Bronchial epithelial cell (primary cell): ENCODE measurements around the gene SLC36A3. TPM values are rescaled to one million over a fixed set of nuclear protein-coding genes. Genes with fewer than 3 reads are reported as not detected.
A peak's percentile ranks its signal among the peaks of the same experiment; 100 is the strongest.

Experiments
- DNase-seq: peaks from one replicate; pipeline ENCODE4 v3.0.0-alpha.2; 2010; ENCODE audit warnings: low read depth
- FAIRE-seq: peaks from 2 replicates; lab custom pipeline; 2011; peaks lifted over from hg19 to GRCh38; lab: Jason Lieb, UNC
- H3K27me3 ChIP-seq: 2 replicates; pipeline ENCODE4 v1.5.1; 2011; ENCODE audit warnings: low read length; ENCODE audit not compliant: control insufficient read depth, insufficient read depth
- H3K36me3 ChIP-seq: 2 replicates; pipeline ENCODE4 v1.5.1; 2011; ENCODE audit warnings: low read length; ENCODE audit not compliant: control insufficient read depth, insufficient read depth
- H3K4me3 ChIP-seq: 2 replicates; pipeline ENCODE4 v1.5.1; 2011; ENCODE audit warnings: mild to moderate bottlenecking, low read depth, low read length, control low read depth
- CTCF ChIP-seq: IDR thresholded peaks from 2 replicates; pipeline ENCODE4 v1.5.1; 2011; ENCODE audit warnings: mild to moderate bottlenecking, moderate library complexity, low read length, control low read depth, inconsistent platforms; ENCODE audit not compliant: insufficient read depth, severe bottlenecking
- total RNA-seq: library from RNA; depleted of rRNA; stranded (reverse); fragments of >200 nt; gene quantifications from 2 replicates; pipeline ENCODE4 v1.2.1, GENCODE V29; 2014

The SLC36A3 gene
- total RNA-seq, 1 donor from 2014 or later = not detected

- FAIRE-seq = peak; percentile 68
- Histone ChIP-seq H3K27me3 (no peaks in the 10 kb centered on the region), H3K4me3 (no peak overlapping the region), H3K36me3 (no peaks in the 10 kb centered on the region)
- no peak for DNase-seq
- no peak for TF ChIP-seq CTCF
Measured at GRCh38 chr5:151281001-151281639, 22.4 kb downstream of the SLC36A3 start.

DNA sequence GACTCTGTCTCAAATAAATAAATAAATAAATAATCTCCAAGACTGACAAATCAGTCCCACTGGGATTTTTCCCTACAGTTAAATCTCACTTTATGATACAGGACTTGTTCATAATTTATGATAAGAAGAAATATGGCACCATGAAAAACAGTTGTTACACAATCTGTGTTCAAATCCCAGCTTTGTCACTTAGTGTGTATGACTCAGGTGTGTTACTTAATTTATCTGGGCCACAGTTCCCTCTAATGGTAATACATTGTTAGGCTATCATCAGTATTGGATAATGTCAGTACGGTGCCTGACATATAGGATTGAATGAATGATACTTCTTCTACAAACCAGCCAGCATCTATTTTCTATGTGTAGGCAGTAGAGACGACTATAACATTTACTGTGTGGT is 23.1 kb downstream of the SLC36A3 start:
- H3K27me3 ChIP-seq = no peaks in the 10 kb centered on the region
- peak; percentile 68 for DNase-seq
- no peak for FAIRE-seq
- H3K4me3 ChIP-seq = no peak overlapping the region
- no peak for TF ChIP-seq CTCF
- no peaks in the 10 kb centered on the region for H3K36me3 ChIP-seq

DNA sequence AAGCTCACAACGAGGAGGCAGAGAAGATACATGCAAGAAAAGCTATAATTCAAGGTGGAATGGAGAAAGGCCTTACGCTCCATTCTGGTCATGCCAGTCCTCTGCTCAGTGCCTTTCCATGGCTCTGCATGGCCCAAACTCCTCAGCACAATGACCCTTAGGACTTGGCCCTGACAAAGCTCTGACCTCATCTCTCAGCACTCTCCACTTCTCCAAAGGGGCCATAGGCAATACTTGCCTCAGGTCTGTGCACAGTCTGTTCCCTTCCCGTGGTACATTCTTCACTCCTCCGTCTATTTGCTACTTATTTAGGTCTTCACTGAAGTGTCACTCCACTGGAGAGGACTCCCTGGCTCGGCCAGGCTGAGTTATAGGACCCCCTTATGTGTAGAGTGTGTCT is 24.7 kb downstream of the SLC36A3 start:
- DNase-seq (no peak), FAIRE-seq (no peak)
- H3K27me3 ChIP-seq = no peaks in the 10 kb centered on the region

DNA sequence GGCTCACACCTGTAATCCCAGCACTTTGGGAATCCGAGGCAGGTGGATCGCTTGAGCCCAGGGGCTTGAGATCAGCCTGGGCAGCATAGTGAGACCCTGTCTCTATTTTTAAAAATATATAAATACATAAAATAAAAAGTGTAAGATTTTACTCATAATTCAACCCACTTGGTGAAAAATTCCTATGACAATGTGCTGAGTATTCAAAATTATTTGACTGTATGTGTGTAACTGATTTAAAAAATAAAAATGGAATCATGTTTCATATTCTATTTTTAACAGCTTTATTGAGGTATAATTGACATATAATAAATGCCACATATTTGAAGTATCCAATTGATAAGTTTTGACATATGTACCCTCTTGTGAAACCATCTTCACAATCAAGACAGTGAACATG is 27.8 kb downstream of the SLC36A3 start:
- no peaks in the 10 kb centered on the region for H3K27me3 ChIP-seq
- FAIRE-seq (no peak), DNase-seq (no peak)
- no peaks in the 10 kb centered on the region for H3K36me3 ChIP-seq
- no peak for TF ChIP-seq CTCF
- H3K4me3 ChIP-seq = no peak overlapping the region

More for the DNA sequence above, 24.7 kb downstream of the SLC36A3 start:
- TF ChIP-seq CTCF = no peak
- Histone ChIP-seq H3K36me3 (no peaks in the 10 kb centered on the region), H3K4me3 (no peak overlapping the region)

DNA sequence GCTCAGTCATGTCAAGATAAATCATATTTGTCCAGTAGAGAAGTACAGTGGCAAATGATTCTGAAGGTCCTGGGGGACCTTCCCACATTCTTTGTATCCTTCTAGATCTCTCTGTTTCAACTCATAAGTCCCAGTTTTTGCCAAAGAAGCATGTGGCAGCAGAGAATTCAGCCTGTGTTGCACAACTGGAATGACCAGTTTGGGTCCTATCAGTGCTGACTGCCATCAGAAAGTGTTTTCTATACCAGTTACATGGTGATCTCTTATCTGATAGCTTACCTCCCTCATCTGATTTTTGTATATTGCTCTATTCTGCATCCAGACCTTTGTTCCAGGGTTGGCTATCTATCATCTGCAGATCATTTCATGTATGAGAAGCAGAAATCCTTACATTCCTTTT is 28.9 kb downstream of the SLC36A3 start:
- Histone ChIP-seq H3K27me3 (no peaks in the 10 kb centered on the region), H3K4me3 (no peak overlapping the region), H3K36me3 (peaks cover 3% of the 10 kb centered on the region)
- FAIRE-seq (no peak), DNase-seq (peak; percentile 57)
- no peak for TF ChIP-seq CTCF

GRCh38 chr5:151271336-151271735 is 32.2 kb downstream of the SLC36A3 start:
- no peak for TF ChIP-seq CTCF
- peaks cover 17% of the 10 kb centered on the region for H3K36me3 ChIP-seq
- no peak for FAIRE-seq
- H3K4me3 ChIP-seq = no peak overlapping the region
- no peaks in the 10 kb centered on the region for H3K27me3 ChIP-seq
- DNase-seq = no peak
